Body of pancreas (tissue), 4 donors: Measurements from ENCODE around the gene IL3RA. TPM values are rescaled to one million over a fixed set of nuclear protein-coding genes. Genes with fewer than 3 reads are reported as not detected.
"Not testable (repeated sequence)": the region's sequence is repeated elsewhere in the genome, so short reads cannot be mapped to it uniquely, and the experiment has no call there.

Experiments
- ATAC-seq: fragments of 150-250 bp; one replicate; pipeline ENCODE4 v1.9.1; 2016
- DNase-seq, 4 donors: peaks; one replicate each; pipeline ENCODE4 v3.0.0-alpha.2; 2019
- H3K27ac ChIP-seq, 4 donors: fragments of 200-600 bp; sonication (generic); 1 replicate in 3 of 4; 2 replicates in 1 of 4; pipeline versions ENCODE4 v1.5.1 to v1.6.1; 2016 to 2019; ENCODE audit warnings: mild to moderate bottlenecking in 1 of 4, mixed read lengths in 1 of 4, moderate library complexity in 1 of 4
- H3K27me3 ChIP-seq, 2 donors: fragments of 200-600 bp; sonication (generic); one replicate each; pipeline ENCODE4 v1.6.0; 2016; ENCODE audit warnings: mild to moderate bottlenecking in 1 of 2
- H3K36me3 ChIP-seq, 2 donors: fragments of 200-600 bp; sonication (generic); replicated peaks in 1 of 2; 2 replicates each; pipeline ENCODE4 v1.5.1; 2016; ENCODE audit warnings: low read depth in 2 of 2; ENCODE audit not compliant: insufficient read depth in 1 of 2
- H3K4me1 ChIP-seq: fragments of 200-600 bp; sonication (generic); one replicate; pipeline ENCODE4 v1.6.0; 2016
- H3K4me3 ChIP-seq, 2 donors: fragments of 200-600 bp; sonication (generic); 1 replicate in 1 of 2; 2 replicates in 1 of 2; pipeline ENCODE4 v1.5.1; 2016 to 2019
- H3K9me3 ChIP-seq, 3 donors: fragments of 200-600 bp; sonication (generic); 1 replicate in 2 of 3; 2 replicates in 1 of 3; pipeline ENCODE4 v1.5.1; 2016
- POLR2A ChIP-seq, 3 donors: fragments of 450-650 bp; IDR thresholded peaks; one replicate each; pipeline ENCODE4 v1.6.1; 2016; ENCODE audit warnings: antibody characterized with exemption in 3 of 3, mild to moderate bottlenecking in 2 of 3
- whole genome bisulfite sequencing, 2 donors: methylation state at CpG; one replicate each; pipeline ENCODE4 v1.1.5; 2017; 5-methylcytosine and 5-hydroxymethylcytosine counted together
- intact Hi-C: fragments of 100-400 bp; cut with DNase I; formaldehyde crosslinking; loops from one replicate; pipeline ENCODE4 v1.15.1; 2023
- total RNA-seq, 2 donors: library from RNA; depleted of rRNA; stranded (reverse); fragments of >200 nt; gene quantifications; one replicate each; pipeline ENCODE4 v1.1.0, GENCODE V29; 2016
- TF ChIP-seq, protein P1 (sequence below), 7 experiments: fragments of 450-650 bp in 4 of 7; fragments of 200-600 bp in 3 of 7; sonication (generic) in 3 of 7; IDR thresholded peaks; one replicate each; pipeline ENCODE4 v1.5.1; 2016 to 2019; ENCODE audit warnings: antibody characterized with exemption in 7 of 7

The IL3RA gene
- total RNA-seq, 2 donors from 2014 or later: 0.78 to 1.3 TPM

DNA sequence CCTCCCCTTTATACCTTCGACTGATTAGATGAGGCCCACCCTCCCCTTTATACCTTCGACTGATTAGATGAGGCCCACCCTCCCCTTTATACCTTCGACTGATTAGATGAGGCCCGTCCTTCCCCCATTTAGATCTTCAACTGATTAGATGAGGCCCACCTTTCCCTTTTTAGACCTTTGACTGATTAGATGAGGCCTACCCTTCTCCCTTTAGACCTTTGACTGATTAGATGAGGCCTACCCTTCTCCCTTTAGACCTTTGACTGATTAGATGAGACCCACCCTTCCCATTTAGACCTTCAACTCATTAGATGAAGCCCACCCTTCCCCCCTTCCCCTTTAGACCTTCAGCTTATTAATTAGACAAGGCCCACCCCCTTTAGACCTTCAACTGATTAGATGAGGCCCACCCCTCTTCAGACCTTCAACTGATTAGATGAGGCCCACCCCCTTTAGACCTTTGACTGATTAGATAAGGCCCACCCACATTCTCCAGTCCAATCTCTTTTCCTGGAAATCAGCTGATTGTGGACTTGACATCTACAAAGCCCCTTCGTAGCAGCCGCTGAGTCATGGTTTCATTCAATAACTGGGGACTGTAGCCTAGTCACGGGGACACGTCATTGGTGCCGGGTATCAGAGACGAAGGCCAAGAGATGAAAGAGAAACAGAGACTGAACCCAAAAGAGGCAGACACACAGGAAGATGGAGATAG lies 28.8 kb upstream of the IL3RA start:
- H3K36me3 ChIP-seq: no peaks in the 10 kb centered on the region
- H3K27me3 ChIP-seq: no peaks in the 10 kb centered on the region
- no peaks in the 10 kb centered on the region for H3K9me3 ChIP-seq
- DNase-seq (no peak), ATAC-seq (no peak)
- 75 to 85% methylated on average over 10 of the region's 10 CpGs for WGBS, 2 donors
- intact Hi-C loops: no loop called here
- H3K4me1 ChIP-seq: no peaks in the 10 kb centered on the region
- no peak overlapping the region for H3K4me3 ChIP-seq
- H3K27ac ChIP-seq: no peak overlapping the region
- no peak for TF ChIP-seq POLR2A (IDR thresholded peaks at IDR 0.05)
- TF ChIP-seq, protein P1, sequence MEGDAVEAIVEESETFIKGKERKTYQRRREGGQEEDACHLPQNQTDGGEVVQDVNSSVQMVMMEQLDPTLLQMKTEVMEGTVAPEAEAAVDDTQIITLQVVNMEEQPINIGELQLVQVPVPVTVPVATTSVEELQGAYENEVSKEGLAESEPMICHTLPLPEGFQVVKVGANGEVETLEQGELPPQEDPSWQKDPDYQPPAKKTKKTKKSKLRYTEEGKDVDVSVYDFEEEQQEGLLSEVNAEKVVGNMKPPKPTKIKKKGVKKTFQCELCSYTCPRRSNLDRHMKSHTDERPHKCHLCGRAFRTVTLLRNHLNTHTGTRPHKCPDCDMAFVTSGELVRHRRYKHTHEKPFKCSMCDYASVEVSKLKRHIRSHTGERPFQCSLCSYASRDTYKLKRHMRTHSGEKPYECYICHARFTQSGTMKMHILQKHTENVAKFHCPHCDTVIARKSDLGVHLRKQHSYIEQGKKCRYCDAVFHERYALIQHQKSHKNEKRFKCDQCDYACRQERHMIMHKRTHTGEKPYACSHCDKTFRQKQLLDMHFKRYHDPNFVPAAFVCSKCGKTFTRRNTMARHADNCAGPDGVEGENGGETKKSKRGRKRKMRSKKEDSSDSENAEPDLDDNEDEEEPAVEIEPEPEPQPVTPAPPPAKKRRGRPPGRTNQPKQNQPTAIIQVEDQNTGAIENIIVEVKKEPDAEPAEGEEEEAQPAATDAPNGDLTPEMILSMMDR (IDR thresholded peaks at IDR 0.05): no peak

DNA sequence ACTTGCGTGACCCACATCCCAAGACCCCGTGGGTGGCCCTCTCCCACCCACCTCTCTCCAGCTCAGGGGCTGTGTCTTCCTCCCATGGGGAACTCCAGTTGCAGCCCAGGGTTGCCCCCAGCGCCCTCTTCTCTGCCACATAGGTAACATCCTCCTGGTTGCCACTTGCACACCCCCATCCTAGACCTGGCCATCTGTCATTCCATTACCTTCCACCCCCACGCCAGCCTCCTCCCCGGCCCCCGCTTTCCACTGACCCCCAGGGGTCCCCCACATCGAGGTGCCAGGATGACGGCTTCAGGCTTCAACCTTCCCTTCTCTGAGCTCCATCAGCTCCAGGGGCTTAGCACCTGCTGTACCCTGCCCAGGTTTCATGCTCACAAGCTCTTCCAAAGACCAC lies 28.1 kb upstream of the IL3RA start:
- intact Hi-C loops: no loop called here

DNA sequence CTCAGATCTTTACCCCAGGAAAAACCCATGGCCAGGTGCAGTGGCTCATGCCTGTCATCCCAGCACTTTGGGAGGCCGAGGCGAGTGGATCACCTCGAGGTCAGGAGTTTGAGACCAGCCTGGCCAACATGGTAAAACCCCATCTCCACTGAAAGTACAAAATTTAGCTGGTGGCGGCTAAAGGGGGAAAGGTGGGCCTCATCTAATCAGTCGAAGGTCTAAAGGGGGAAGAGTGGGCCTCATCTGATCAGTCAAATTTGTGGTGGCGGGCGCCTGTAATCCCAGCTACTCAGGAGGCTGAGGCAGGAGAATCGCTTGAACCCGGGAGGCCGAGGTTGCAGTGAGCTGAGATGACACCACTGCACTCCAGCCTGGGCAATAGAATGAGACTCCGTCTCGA lies 27.7 kb upstream of the IL3RA start:
- ATAC-seq, H3K4me1 ChIP-seq, H3K27ac ChIP-seq, H3K27me3 ChIP-seq, H3K36me3 ChIP-seq, H3K9me3 ChIP-seq, H3K4me3 ChIP-seq, intact Hi-C loops, DNase-seq: not testable (repeated sequence)
- 65 to 75% methylated on average over 11 to 12 of the region's 12 CpGs for WGBS, 2 donors

More for the DNA sequence above, 28.1 kb upstream of the IL3RA start:
- no peak for TF ChIP-seq POLR2A (IDR thresholded peaks at IDR 0.05)
- TF ChIP-seq, protein P1 (IDR thresholded peaks at IDR 0.05): no peak
- DNase-seq (no peak), ATAC-seq (no peak)
- no peaks in the 10 kb centered on the region for H3K9me3 ChIP-seq
- H3K27ac ChIP-seq: no peak overlapping the region
- no peaks in the 10 kb centered on the region for H3K27me3 ChIP-seq
- H3K4me3 ChIP-seq: no peak overlapping the region
- H3K36me3 ChIP-seq: no peaks in the 10 kb centered on the region
- no peaks in the 10 kb centered on the region for H3K4me1 ChIP-seq
- WGBS, 2 donors: 77 to 88% methylated on average over 8 of the region's 8 CpGs

DNA sequence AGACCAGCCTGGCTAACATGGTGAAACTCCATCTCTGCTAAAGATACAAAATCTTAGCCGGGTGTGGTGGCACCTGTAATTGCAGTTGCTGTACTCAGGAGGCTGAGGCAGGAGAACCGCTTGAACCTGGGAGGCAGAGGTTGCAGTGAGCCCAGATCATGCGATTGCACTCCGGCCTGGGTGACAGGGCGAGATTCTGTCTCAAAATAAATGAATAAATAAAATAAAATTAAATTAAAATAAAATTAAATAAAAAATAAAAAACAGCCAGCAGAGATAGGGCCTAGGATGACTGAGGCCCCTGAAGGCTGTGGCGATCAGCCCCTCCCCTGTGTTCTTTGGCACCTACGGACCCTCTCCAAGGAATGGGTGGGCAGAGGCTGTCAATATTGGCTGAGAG lies 22.8 kb upstream of the IL3RA start:
- ATAC-seq (no peak), DNase-seq (no peak)
- Histone ChIP-seq H3K36me3 (no peaks in the 10 kb centered on the region), H3K27me3 (no peaks in the 10 kb centered on the region), H3K9me3 (no peaks in the 10 kb centered on the region), H3K4me3 (no peak overlapping the region), H3K27ac (no peak overlapping the region), H3K4me1 (no peaks in the 10 kb centered on the region)
- intact Hi-C loops: no loop called here
- TF ChIP-seq, protein P1 (IDR thresholded peaks at IDR 0.05): no peak
- no peak for TF ChIP-seq POLR2A (IDR thresholded peaks at IDR 0.05)
- WGBS, 2 donors: 76 to 77% methylated on average over 7 of the region's 7 CpGs

DNA sequence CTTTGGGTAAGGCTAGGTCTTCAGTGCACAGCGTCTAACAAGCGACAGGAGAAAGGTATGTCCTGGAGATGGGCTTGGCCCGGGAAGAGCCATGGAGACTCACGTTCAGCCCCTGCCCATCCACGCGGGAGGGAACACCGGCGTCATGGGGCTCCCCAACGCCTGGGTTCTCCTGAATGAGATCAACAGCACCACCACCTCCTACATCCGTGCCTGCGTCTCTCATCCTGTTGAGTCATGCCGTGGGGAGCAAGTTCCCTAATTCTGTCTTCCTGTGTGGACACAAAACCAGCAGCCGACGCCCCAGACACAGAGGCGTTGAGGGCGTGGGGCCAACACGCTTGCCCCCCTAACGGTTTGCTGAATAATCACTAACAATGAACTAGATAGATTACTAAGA lies 20.1 kb upstream of the IL3RA start:
- 64 to 66% methylated on average over 13 to 17 of the region's 18 CpGs for WGBS, 2 donors
- TF ChIP-seq, protein P1 (IDR thresholded peaks at IDR 0.05): no peak
- peak in 1 of 3 donors; percentile 9 for TF ChIP-seq POLR2A (IDR thresholded peaks at IDR 0.05)
- DNase-seq (peak in 3 of 4 donors; percentile 20 to 82 (median 37)), ATAC-seq (no peak)
- H3K4me1 ChIP-seq: no peaks in the 10 kb centered on the region
- no peak overlapping the region for H3K4me3 ChIP-seq
- no peaks in the 10 kb centered on the region for H3K36me3 ChIP-seq
- no peaks in the 10 kb centered on the region for H3K27me3 ChIP-seq
- H3K9me3 ChIP-seq: no peaks in the 10 kb centered on the region
- intact Hi-C loops: no loop called here
- no peak overlapping the region for H3K27ac ChIP-seq
